OCI-LY1 (cell line): ENCODE data around the gene ZAP70.

Source experiments
- H2AFZ ChIP-seq: fragments of 200-600 bp; sonication (generic), shearing (Covaris generic); 2 replicates; pipeline ENCODE4 v1.6.0; 2014; ENCODE audit warnings: antibody characterized with exemption, mild to moderate bottlenecking, low read length
- H3F3A ChIP-seq: fragments of 200-600 bp; sonication (generic), shearing (Covaris generic); 2 replicates; pipeline ENCODE4 v1.6.0; 2014; ENCODE audit warnings: mild to moderate bottlenecking, antibody characterized with exemption, low read length, moderate library complexity; ENCODE audit not compliant: insufficient read depth
- H3K27ac ChIP-seq: fragments of 200-600 bp; sonication (generic); 2 replicates; pipeline ENCODE4 v1.5.1; 2014; ENCODE audit warnings: low read length, mixed run types, mild to moderate bottlenecking, low read depth; ENCODE audit not compliant: poor library complexity, severe bottlenecking
- H3K27me3 ChIP-seq: fragments of 200-600 bp; sonication (generic); 2 replicates; pipeline ENCODE4 v1.6.0; 2014; ENCODE audit warnings: antibody characterized with exemption, mild to moderate bottlenecking, low read length, moderate library complexity; ENCODE audit not compliant: insufficient read depth
- H3K36me3 ChIP-seq: fragments of 200-600 bp; sonication (generic); 2 replicates; pipeline ENCODE4 v1.6.1; 2014; ENCODE audit warnings: mild to moderate bottlenecking, antibody characterized with exemption, low read length, moderate library complexity, mixed read lengths; ENCODE audit not compliant: insufficient read depth
- H3K4me1 ChIP-seq: fragments of 200-600 bp; sonication (generic); 2 replicates; pipeline ENCODE4 v1.5.1; 2014; ENCODE audit warnings: mild to moderate bottlenecking, low read length, moderate library complexity; ENCODE audit not compliant: insufficient read depth, severe bottlenecking
- H3K4me2 ChIP-seq: fragments of 200-600 bp; sonication (generic), shearing (Covaris generic); 2 replicates; pipeline ENCODE4 v1.6.1; 2014; ENCODE audit warnings: low read length
- H3K4me3 ChIP-seq: fragments of 200-600 bp; sonication (generic); 2 replicates; pipeline ENCODE4 v1.5.1; 2014; ENCODE audit warnings: low read length, low read depth, mild to moderate bottlenecking, mixed read lengths; ENCODE audit not compliant: poor library complexity, severe bottlenecking
- H3K79me2 ChIP-seq: fragments of 200-600 bp; shearing (Covaris generic); 2 replicates; pipeline ENCODE4 v1.6.1; 2016; ENCODE audit warnings: mixed run types, low read length, mixed read lengths; ENCODE audit not compliant: insufficient read depth
- H3K9ac ChIP-seq: fragments of 200-600 bp; sonication (generic), shearing (Covaris generic); 2 replicates; pipeline ENCODE4 v1.6.1; 2014; ENCODE audit warnings: mild to moderate bottlenecking, low read length, mixed read lengths
- H3K9me2 ChIP-seq: fragments of 200-600 bp; sonication (generic), shearing (Covaris generic); 2 replicates; pipeline ENCODE4 v1.6.1; 2014; ENCODE audit warnings: low read depth, mild to moderate bottlenecking, low read length, mixed read lengths
- H3K9me3 ChIP-seq: fragments of 200-600 bp; shearing (Covaris generic); 2 replicates; pipeline ENCODE4 v1.6.1; 2014; ENCODE audit warnings: low read length, mixed read lengths
- H4K20me1 ChIP-seq: fragments of 200-600 bp; sonication (generic), shearing (Covaris generic); 2 replicates; pipeline ENCODE4 v1.6.0; 2016; ENCODE audit warnings: mild to moderate bottlenecking, low read length; ENCODE audit not compliant: insufficient read depth
- EZH2 ChIP-seq: fragments of 200-600 bp; sonication (generic), shearing (Covaris generic); IDR thresholded peaks from 2 replicates; pipeline ENCODE4 v1.8.0; 2017; ENCODE audit warnings: borderline replicate concordance, mixed run types, mild to moderate bottlenecking, antibody characterized with exemption, low read length, moderate library complexity, mixed read lengths
- TF ChIP-seq, protein P1 (sequence below): fragments of 200-600 bp; sonication (generic), shearing (Covaris generic); IDR thresholded peaks from 2 replicates; pipeline ENCODE4 v1.5.1; 2017; ENCODE audit warnings: mild to moderate bottlenecking, antibody characterized with exemption, low read length, moderate library complexity, mixed read lengths

ZAP70 gene

GRCh38 chr2:97769711-97770110, 56.3 kb downstream of the ZAP70 start:
- no peak overlapping the region for H3K4me3 ChIP-seq
- no peak overlapping the region for H3K9ac ChIP-seq
- H3K9me3 ChIP-seq = no peaks in the 10 kb centered on the region
- no peaks in the 10 kb centered on the region for H4K20me1 ChIP-seq
- H3F3A ChIP-seq = no peaks in the 10 kb centered on the region
- H3K4me1 ChIP-seq = peaks cover 6% of the 10 kb centered on the region
- H3K79me2 ChIP-seq = no peaks in the 10 kb centered on the region
- H3K9me2 ChIP-seq = no peaks in the 10 kb centered on the region
- no peak overlapping the region for H3K27ac ChIP-seq
- no peak overlapping the region for H2AFZ ChIP-seq
- TF ChIP-seq, protein P1, sequence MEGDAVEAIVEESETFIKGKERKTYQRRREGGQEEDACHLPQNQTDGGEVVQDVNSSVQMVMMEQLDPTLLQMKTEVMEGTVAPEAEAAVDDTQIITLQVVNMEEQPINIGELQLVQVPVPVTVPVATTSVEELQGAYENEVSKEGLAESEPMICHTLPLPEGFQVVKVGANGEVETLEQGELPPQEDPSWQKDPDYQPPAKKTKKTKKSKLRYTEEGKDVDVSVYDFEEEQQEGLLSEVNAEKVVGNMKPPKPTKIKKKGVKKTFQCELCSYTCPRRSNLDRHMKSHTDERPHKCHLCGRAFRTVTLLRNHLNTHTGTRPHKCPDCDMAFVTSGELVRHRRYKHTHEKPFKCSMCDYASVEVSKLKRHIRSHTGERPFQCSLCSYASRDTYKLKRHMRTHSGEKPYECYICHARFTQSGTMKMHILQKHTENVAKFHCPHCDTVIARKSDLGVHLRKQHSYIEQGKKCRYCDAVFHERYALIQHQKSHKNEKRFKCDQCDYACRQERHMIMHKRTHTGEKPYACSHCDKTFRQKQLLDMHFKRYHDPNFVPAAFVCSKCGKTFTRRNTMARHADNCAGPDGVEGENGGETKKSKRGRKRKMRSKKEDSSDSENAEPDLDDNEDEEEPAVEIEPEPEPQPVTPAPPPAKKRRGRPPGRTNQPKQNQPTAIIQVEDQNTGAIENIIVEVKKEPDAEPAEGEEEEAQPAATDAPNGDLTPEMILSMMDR = no peak
- no peak for TF ChIP-seq EZH2
- no peak overlapping the region for H3K4me2 ChIP-seq
- H3K27me3 ChIP-seq = no peaks in the 10 kb centered on the region
- peaks cover 30% of the 10 kb centered on the region; the same call in 1 of the 2 replicates for H3K36me3 ChIP-seq

DNA sequence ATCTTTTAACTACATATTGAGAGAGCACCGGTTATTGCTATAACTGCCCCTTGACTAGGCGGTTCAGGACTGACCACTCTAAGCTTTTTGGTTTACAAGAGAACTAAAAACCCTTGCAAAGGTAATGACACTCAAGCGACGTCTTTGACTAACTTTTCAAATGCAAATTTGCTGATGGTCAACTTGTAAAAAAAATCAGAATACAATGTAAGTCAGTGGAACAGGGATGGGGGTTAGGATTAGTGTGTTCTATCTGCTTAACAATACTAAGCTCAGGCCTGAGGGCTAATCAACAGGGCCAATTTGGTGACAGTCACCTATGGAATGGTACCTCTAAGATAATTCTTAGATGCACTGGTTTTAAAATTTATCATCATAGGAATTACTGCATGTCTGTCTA, 57.1 kb downstream of the ZAP70 start:
- Histone ChIP-seq H3K9ac (no peak overlapping the region), H3K4me3 (no peak overlapping the region), H2AFZ (no peak overlapping the region), H3K79me2 (no peaks in the 10 kb centered on the region), H3K4me1 (peaks cover 6% of the 10 kb centered on the region), H3K27ac (no peak overlapping the region), H3K36me3 (peaks cover 37% of the 10 kb centered on the region), H3K9me3 (no peaks in the 10 kb centered on the region), H4K20me1 (no peaks in the 10 kb centered on the region), H3K4me2 (no peak overlapping the region), H3K27me3 (no peaks in the 10 kb centered on the region), H3K9me2 (no peaks in the 10 kb centered on the region), H3F3A (no peaks in the 10 kb centered on the region)
- TF ChIP-seq, protein P1 = no peak
- TF ChIP-seq EZH2 = no peak

DNA sequence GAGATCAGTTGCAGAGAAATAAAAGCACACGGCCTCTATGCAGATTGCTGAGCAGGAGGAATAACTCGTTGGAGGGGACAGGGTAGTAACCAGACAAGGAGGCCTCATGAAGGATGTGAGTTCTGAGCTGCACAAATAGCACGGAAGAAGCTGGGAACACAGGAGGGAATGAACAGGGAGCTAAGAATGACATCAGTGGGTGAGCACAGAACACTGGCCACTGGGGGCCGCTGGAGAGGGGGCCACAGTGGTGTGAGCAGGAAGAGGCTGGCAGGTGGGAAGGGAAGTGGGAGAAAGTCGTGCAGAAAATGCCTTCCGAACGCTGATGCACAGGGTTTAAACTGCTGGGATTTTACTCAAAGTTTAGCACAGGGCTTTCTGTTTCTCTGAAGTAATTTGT, 61.0 kb downstream of the ZAP70 start:
- H3K9me3 ChIP-seq = no peaks in the 10 kb centered on the region
- H3K36me3 ChIP-seq = peaks cover 34% of the 10 kb centered on the region
- H3K4me1 ChIP-seq = no peaks in the 10 kb centered on the region
- H3K9ac ChIP-seq = no peak overlapping the region
- no peaks in the 10 kb centered on the region for H3K9me2 ChIP-seq
- H3K4me3 ChIP-seq = no peak overlapping the region
- no peak overlapping the region for H3K4me2 ChIP-seq
- H3K79me2 ChIP-seq = no peaks in the 10 kb centered on the region
- TF ChIP-seq, protein P1 = peak; percentile 30; the same call in 1 of the 2 replicates
- no peak for TF ChIP-seq EZH2
- no peak overlapping the region for H3K27ac ChIP-seq
- H3K27me3 ChIP-seq = no peaks in the 10 kb centered on the region
- no peaks in the 10 kb centered on the region for H3F3A ChIP-seq
- no peaks in the 10 kb centered on the region for H4K20me1 ChIP-seq
- H2AFZ ChIP-seq = no peak overlapping the region
